DMS153 (cell line): ENCODE data around the gene F2.
"Not testable (repeated sequence)": the region's sequence is repeated elsewhere in the genome, so short reads cannot be mapped to it uniquely, and the experiment has no call there.

Experiments used
- DNase-seq: peaks from one replicate; lab custom pipeline; 2025; lab: John Stamatoyannopoulos, UW

Gene F2

DNA sequence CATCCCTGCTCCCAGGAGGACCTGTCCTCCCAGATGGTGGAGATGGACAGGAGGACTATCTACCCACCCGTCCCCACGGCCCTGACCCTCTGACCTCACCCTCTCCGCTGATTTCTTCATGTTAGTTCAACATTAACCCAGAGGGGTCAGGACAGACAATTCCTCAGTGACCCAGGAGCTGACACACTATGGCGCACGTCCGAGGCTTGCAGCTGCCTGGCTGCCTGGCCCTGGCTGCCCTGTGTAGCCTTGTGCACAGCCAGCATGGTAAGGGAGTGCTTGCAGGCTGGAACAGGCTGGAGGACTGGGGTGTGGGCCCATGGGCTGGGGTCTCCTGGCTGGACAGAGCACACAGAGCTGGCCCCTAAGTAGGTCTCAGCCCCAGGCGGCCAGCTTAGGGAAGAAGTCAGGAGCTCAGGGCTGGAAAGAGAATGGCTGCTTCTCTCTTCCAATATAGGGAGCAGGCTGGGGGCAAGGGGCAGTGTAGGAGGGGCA is at the start of gene F2:
TSS of gene F2 (plus strand) at position 166 of the 495 bp plus-strand sequence. CDS start at position 189, 23 bp downstream.
- no peak for DNase-seq

DNA sequence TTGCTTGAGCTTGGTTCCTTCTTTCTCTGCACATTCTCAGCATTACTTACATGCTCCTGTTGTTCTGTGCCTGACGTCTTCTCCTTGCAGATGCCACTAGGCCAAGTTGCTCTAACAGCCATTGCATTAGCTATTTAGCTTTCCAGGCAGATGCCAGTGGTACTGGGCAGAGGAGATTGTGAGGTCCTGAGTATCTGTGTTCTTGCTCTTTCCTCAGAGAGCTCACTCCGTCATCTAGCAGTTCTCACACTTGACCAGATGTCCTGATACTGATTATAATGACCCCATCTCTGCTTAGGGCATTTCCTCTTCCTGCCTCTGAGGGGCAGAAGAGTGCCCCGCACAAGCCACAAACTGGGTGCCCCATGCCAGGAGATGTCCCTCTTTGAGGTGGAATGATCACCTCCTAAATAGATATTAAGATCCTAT is 49.3 kb upstream of the F2 start:
- no peak for DNase-seq

DNA sequence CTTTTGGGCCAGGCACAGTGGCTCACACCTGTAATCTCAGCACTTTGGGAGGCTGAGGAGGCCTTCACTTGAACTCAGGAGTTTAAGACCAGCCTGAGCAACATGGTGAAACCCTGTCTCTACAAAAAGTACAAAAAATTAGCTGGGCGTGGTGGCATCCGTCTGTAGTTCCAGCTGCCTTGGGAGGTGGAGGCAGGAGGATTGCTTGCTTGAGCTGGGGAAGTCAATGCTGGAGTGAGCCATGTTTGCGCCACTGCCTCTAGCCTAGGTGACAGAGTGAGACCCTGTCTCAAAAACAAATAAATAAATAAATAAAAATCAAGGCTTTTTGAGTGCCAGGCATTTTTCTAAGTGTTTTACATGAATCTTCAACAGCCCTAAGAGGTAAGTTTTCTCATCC is 48.5 kb upstream of the F2 start:
- DNase-seq = not testable (repeated sequence)

DNA sequence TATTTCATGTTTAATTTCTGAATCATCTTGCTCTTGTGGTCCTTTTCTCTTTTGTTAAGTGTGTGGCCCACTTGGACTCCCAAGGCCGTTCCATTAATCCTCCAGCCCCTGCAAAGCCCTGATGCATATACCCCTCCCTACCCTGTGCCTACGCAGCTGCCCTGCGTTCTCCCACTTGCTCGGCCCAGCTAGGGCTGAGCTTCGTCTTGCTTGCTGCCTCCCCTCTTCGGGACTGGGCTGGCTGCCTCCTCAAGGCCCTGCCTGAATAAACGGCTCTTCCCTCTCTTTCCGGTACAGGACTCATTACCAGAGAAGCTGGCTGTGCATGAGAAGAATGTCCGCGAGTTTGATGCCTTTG is 47.1 kb upstream of the F2 start:
- DNase-seq = no peak

DNA sequence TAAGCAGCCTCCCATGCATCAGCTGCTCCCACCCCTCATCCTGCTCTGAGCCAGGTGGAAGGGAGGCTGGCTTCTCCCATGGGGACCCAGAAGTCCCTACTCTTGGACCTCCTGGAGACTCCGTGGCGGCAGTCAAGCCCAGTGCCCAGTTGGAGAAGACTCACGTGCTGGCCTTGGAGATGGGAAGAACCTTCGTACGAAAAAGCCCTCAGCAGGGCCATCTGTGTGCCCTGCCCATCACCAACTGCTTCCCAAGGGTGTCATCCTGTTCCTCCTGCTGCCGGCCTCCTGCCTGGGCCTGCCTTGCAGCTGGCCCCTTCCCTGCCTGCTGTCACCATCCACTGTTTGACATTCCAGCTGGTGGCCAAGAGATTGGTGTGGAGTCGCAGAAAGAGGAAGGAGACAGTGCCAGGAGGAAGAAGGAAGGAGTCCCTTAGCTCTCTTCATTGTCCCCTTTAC is 46.6 kb upstream of the F2 start:
- no peak for DNase-seq

DNA sequence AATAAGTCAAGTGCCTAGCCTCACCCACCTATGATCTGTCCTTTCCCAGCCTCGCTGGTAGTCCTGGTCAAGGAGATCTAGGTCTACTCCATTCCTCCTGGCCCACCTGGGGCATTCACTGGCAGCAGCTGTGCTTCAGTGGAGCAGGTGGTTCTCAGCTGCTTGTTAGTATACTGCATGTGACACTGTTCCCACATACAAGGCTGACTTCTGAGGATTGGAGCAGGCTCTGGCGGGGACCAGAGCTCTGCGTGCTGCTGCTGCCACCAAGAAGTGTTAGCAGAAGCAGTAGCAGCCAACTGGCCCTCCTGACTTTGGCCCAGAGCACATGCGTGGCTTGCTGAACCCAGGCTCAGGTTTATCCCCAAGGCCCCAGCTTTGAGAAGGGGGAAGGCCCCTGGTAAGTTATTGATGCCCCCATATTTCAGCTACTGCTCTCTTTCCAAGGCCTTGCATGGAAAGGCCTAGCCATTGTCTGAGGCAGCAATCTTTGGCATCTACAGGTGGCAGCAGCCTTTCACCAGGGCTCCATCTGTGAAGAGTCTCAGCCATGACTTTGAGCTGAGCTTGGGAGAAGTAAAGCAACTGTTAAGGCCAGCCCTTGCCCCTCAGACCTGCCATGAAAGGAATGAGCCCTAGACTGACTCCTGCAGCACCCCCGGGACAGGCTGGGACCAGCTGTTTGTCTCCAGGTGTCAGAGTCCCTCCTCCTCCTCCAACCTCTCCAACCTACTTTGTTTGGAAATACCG is 45.1 kb upstream of the F2 start:
- DNase-seq = no peak

DNA sequence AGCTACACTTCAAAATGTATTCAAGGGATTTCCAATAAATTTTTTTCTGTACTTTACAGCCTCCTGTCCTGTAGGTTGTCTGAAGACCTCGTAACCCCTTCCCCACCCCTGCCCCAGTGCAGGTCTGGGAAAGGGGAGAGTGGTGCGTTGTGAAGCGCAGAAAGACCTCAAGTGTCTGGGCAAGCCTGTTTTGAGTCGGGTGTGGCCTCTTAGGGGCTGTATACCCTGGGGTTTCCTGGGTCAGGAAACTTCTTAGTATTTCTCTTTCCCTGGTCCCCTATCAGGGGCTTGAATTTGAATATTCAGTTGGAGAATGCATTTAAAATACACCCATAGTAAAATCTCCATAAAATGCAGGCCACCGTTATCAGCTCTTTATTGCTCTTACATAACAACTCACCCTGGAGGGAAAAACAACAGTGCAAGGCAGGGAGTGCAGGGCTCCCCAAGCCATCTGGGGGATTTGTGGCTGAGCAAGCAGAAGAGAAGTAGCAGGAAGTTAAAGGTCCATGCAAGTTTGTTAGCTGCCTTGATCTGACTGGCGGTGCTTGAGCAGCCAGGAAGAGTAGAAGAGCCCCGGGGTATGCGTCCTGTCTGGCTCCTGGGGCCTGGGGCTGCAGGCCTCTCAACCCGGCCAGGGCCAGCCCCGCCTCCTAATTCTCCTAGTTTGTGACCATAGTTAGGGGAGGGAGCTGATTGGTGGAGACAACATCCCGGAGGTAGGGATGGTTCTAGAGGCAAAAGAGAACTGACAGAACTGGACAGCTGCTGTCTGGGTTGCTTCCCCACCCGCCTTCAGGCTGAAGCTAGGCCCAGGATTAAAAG is 44.3 kb upstream of the F2 start:
- no peak for DNase-seq

DNA sequence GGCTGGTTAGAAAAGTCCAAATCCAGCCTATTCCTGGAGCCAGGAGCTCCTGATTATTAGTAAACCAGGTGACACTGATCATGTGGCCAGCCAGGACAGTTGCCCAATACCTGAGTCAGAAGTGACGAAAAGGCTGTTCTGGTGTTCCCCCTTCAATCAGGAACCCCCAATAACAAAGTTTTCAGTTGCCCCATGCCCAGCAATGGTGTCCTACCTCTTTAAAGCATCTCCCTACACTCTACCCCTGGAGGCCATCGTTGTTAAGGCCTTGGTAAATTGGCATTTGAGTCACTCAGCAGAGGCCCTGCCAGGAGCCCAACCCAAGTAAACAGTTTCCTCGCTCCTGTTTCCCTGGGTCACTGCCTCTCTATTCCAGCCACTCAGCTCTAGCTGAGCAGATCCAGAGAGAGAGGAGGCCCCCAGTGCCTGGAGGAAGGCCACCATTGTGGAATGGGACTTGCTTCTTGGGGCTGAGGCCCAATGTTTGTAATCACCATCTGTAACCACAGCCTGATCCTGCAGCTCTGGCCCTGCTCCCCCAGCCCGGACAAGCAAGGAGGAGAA is 43.6 kb upstream of the F2 start:
- no peak for DNase-seq

DNA sequence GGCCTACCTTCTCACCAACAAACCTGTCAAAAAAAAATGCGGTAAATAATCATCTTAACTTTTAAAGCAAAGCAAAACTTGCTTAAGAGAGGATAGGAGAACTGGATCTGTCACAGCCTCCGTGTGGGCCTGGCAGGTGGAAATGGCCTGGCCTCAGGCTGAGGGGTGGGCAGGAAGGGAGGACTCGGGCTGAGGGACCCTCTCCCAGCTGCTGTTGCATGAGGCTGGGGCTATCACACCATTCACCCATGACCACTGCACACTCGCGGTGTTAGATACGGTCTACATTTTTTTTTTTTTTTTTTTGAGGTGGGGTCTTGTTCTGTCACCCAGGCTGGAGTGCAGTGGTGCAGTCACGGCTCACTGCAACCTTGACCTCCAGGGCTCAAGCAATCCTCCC is 43.1 kb upstream of the F2 start:
- no peak for DNase-seq

DNA sequence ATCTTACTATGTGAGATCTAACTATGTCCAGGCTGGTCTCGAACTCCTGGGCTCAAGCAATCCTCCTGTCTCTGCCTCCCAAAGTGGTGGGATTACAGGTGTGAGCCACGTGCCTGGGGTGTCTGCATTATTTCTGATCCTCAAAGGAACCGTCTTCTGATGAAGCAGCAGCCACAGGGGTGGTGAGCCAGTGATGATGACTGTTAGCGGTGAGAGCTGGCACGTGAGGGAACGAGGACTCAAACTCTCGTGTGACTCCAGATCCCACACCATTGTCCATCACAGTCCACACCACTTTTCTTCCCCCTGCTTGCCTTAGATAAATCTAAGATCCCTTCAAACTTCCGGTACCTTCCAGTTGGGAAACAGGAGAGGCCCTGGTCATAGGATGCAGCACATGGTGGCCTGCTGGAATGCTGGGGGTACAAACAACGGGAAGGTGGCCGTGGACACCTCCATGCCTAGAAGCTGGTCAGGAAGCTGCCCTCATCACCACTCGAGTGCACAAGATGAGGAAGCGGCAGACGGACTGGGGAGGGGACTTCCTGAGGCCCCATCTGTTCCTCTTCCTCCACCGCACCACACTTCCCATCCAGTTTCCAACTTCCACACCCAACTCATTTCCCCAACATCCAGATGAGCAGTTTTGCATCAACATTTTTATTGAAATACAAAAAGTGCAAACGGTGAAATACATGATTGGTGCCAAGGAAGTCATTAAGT is 42.4 kb upstream of the F2 start:
- no peak for DNase-seq

DNA sequence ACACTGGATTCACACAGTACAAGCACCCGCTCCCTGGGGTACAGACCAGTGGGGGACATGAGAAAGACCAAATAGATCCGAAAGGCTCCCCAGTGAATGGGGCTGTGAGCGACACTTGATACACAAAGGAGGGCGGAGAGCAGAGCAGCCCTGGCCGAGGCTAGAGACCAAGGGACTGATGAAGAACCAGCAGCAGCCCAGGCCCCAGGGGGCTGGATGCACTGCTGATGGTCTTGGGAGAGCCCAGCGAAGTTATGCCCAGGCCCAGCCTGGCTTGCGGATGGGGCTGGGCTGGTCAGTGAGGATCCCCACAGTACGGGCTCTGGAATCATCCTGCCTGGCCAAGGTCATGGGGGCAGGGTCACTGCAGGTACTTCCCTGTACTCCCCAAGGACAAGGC is 41.8 kb upstream of the F2 start:
- no peak for DNase-seq

DNA sequence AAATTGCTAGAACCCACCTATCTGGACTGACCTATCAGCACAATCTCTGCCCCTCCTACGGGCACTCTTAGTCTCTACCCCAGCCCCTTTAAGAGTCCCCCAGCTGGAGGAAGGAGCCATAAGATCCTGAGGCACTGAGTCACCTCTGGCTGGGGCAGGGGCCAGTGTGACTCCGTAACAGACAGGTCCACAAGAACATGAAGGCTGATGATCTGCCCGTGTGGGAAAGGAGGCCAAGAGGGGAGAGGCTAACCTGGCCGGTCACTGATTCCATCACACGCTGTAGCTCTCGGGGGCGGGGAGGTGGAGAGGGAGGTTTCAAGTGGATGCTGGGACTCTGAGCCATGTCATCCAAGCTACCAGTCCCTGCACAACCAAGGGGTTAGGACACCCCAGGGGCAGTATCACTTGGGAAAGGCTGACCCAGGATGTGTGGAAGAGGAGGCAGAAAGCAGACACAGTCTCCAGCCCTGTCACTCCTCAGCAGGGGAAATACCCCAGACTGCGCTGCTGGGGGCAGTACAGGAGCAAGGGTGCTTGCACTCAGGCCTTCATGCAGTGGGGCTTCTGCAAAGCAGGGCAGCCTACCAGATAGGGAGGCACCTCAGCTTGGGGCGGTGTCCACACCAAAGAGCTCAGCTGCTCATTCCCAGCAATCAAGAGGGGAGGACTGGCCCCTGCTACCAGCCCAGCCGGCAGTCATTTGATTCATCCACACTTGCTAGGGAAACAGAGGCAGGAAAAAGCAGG is 40.8 kb upstream of the F2 start:
- DNase-seq = no peak

DNA sequence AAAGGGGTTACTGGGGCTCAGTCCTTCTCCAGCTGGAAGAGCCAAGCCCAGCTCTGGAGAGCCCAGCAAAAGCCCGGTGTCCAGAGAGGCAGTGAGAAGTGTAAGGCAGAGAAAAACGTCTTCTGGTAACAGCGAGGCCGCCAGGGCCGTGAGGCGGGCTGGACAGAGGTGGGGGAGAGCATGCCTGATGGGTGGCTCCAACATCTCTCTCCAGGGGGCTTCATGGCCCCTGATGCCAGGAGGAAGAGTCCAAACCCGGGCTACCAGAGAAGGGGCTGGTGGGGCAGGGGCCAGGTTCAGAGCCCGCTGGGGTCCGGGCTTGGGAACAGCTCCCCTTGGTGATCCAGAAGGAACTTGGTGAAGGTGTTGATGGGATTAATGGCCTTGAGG is 40.3 kb upstream of the F2 start:
- DNase-seq = no peak

DNA sequence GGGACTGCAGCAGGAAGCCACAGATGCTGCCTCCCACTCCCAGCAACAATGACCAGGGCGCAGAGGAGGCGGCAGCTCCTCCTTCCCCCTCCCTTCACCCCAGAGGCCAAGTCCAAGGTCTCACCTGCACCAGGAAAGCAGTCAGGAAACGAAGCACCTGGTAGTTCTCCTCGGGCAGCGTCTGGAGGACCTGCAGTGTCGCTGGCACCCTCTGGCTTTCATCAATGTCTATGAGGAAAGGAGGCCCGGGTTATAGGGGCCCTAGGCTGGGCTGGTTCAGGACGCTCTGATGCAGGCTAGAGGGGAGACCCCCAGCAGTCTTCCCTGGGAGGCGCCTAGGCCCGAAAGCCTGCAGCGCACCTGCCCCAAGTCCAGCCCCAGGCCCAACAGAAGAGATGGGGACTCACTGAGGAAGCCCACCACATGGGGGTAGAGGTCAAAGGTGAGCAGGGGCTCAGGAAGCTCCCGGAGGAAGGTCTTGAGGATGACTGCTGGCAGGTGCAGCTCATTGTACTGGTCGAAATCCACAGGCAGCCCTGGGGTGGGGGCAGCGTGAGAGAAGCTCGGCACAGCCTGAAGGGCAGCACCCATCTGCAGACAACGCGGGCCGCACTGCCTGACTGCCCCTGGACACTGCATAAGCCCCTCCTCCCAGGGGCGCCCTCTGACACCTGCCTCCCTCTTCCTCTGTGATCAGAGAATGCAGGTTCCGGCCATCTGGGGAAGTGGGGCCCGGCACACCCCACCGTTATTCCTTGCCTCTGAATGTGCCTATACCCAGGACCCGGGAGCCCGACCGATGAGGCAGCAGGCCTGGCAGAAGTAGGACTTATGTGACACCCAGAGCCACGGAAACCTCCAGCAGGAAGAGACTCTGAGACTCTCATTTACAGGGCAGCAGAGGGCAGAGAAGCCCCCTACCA is 39.5 kb upstream of the F2 start:
- no peak for DNase-seq

DNA sequence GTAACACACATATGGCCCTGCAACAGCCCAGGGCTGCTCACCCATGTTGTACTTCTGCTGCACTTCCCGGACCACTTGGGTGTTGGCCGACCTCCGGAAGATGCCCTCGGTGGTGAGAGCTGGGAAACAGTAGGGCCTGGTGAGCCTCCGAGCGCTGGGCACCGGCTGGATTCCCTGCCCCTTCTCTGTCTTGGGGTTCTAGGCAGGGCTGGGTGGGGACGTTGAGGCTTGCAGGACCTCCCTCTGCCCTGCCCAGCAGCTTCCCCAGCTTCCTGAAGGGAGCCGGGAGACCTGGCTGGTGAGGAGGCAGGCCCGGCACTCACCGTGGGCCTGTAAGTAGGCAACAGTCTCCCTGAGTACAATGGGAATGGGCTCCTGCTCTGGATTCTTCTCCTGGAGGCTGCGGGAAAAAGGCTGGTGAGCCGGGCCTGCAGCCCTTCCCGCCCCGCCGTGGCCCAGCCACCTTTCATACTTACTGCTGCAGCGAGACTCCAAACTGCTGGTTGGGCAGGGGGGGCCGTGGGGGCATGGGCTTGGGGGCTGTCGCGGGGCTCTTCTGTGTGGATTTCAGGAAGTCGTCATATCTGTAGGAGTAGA is 38.8 kb upstream of the F2 start:
- no peak for DNase-seq

DNA sequence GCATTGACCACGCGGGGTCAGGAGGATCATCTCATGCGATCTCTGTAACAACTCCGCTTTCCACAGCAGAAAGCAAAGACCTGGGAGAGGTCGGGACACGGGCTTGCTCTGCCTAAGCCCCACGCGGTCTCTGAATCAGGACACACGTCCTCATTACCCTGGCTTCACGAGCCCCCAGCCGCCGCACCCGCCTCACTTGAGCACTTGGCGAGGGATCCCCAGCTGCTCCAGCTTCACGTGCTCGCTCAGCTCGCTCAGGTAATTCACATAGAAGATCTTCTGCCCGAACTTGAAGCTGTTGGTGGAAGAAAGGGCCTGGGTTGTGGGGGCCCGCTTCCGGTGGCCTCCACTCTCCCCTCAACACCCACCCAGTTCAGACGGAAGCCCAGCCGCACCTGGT is 38.2 kb upstream of the F2 start:
- DNase-seq = no peak

DNA sequence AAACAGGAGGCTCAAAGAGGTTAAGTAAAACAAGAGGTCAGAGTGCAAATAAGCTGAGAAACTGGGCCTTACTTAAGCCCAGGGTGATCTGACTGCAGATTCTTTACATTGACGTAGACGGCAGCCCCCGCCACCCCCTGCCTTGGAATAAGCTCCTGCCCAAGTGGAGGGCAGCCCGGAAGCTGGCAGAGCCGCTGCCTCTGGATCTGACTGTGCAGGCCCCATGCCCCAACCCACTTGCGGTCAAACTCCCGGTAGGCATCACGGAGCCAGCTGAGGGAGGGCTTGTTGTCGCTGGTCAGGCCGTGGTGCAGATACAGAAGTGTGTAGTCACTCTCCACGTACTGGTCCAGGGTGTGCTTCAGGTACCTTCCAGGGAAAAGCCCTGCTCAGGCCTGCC is 37.2 kb upstream of the F2 start:
- no peak for DNase-seq

DNA sequence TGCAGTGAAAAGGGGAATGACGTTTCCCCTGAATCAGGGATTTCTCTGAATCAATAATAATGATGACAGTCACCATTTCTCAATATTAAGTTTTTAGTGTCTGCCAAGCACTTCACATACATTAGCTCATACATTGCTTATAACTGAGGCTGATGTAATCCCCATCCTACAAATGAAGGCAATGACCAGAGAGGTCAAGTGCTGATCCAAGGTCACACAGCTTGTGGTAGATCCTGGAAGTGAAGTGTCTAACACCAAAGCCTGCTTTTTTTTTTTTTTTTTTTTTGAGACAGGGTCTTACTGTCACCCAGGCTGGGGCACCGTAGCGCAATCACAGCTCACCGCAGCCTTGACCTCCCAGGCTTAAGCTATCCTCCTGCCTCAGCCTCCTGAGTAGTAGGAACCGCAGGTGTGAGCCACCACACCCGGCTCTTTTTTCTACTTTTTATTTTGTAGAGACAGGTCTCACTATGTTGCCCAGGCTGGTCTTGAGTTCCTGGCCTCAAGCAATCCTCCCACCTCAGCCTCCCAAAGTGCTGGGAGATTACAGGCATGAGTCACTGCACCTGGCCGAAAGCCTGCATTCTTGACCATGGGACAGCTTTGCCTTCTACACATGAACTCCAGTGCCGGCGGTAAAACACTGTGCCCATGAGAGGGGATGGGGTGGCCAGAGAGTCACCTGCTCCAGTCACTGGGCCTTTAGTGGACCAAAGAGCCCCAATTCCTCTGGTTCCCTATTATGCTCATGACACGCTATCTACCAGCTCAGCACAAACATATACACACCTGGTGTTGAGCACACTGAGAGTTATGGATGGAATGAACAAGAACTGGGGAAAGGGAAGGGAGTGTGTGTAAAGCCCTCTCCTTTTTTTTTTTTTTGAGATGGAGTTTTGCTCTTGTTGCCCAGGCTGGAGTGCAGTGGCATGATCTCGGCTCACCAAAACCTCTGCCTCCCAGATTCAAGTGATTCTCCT is 36.0 kb upstream of the F2 start:
- no peak for DNase-seq

DNA sequence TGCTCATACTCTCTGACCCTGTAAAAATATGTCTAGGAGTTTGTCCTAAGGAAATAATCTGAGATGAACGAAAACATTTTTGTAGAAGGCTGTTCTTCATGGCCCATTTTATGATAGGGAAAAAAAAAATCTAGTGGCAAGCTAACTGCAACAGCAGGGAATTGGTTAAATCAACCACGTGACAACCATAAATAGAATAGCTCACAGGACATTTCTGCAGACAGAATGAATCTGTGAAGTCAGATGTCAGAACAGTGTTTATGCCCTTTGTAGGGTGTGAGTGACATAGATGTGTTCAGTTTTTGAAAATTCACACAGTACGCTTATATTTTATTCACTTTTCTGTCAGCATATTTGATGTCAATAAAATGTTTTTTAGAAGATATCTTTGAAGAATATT is 34.6 kb upstream of the F2 start:
- no peak for DNase-seq
